ENCODE measurements around the gene LRRC8C.

Gene LRRC8C

DNA sequence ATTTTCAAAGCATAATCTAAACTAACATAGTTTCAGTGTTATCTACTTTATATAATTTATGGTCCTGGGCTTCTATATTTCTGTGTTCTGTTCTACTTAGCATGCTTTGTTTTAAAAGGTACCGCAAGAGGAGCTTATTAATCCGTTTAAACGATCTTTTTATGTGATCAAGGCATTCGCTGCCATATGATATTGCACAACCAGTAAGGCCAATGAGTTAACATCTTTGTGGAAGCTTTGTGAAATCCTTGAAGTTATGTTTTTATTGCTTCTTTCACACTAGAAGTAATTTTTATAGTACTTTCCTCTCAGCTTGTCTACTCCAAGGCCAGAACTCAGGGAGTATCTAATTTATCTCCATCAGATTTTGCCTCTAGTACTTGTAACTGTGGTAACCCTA, 8.9 kb downstream of the LRRC8C start:
- Histone ChIP-seq H3K9me2 (ENCODE audit: low read depth, low read length) (no peaks in the 10 kb centered on the region), H3K4me1 (ENCODE audit: insufficient read depth, low read length, severe bottlenecking) (no peaks in the 10 kb centered on the region), H2AFZ (ENCODE audit: low read length) (no peak overlapping the region), H3K27me3 (ENCODE audit: insufficient read depth, low read length) (no peaks in the 10 kb centered on the region), H3K9ac (ENCODE audit: low read length) (no peak overlapping the region), H3K27ac (ENCODE audit: low read depth, low read length, poor library complexity, severe bottlenecking) (no peak overlapping the region), H3K4me3 (ENCODE audit: low read depth, low read length, poor library complexity, severe bottlenecking) (no peak overlapping the region), H3F3A (ENCODE audit: insufficient read depth, low read length) (no peaks in the 10 kb centered on the region), H4K20me1 (ENCODE audit: insufficient read depth, low read length) (no peaks in the 10 kb centered on the region), H3K4me2 (ENCODE audit: low read length) (no peak overlapping the region), H3K9me3 (ENCODE audit: low read length) (0 out of 2 replicates have a peak, but pooled peaks cover 2% of the 10 kb centered on the region), H3K79me2 (ENCODE audit: insufficient read depth, low read length) (peaks cover 8% of the 10 kb centered on the region; the same call in 1 of the 2 replicates), H3K36me3 (ENCODE audit: insufficient read depth, low read length) (no peaks in the 10 kb centered on the region)
- TF ChIP-seq, protein P1, sequence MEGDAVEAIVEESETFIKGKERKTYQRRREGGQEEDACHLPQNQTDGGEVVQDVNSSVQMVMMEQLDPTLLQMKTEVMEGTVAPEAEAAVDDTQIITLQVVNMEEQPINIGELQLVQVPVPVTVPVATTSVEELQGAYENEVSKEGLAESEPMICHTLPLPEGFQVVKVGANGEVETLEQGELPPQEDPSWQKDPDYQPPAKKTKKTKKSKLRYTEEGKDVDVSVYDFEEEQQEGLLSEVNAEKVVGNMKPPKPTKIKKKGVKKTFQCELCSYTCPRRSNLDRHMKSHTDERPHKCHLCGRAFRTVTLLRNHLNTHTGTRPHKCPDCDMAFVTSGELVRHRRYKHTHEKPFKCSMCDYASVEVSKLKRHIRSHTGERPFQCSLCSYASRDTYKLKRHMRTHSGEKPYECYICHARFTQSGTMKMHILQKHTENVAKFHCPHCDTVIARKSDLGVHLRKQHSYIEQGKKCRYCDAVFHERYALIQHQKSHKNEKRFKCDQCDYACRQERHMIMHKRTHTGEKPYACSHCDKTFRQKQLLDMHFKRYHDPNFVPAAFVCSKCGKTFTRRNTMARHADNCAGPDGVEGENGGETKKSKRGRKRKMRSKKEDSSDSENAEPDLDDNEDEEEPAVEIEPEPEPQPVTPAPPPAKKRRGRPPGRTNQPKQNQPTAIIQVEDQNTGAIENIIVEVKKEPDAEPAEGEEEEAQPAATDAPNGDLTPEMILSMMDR (IDR thresholded peaks at IDR 0.05; ENCODE audit: low read length) = no peak
- no peak for TF ChIP-seq EZH2 (IDR thresholded peaks at IDR 0.05; ENCODE audit: borderline replicate concordance, low read length)

DNA sequence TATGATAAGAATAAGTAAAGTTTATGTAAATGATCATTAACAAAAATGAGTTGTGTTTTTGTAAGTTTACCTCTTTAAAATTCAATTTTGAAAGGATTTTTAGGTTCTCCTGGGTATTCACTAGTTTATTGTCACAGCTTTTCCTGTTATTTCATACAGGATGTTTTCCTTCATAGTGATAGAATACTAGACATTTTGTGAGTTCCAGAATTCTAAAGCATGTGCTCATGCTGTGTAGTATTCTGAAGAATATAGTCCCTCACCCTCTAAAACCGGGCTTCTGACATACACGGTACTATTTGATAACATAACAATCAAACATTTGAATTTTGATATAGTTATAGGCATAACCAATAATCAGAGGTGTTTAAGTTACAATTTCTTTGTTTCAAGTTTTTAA, 10.7 kb downstream of the LRRC8C start:
- Histone ChIP-seq H3K27ac (ENCODE audit: low read depth, low read length, poor library complexity, severe bottlenecking) (no peak overlapping the region), H3K79me2 (ENCODE audit: insufficient read depth, low read length) (peaks cover 8% of the 10 kb centered on the region; the same call in 1 of the 2 replicates), H2AFZ (ENCODE audit: low read length) (no peak overlapping the region), H3F3A (ENCODE audit: insufficient read depth, low read length) (no peaks in the 10 kb centered on the region), H3K9ac (ENCODE audit: low read length) (no peak overlapping the region), H3K9me3 (ENCODE audit: low read length) (0 out of 2 replicates have a peak, but pooled peaks cover 2% of the 10 kb centered on the region), H3K4me3 (ENCODE audit: low read depth, low read length, poor library complexity, severe bottlenecking) (no peak overlapping the region), H3K27me3 (ENCODE audit: insufficient read depth, low read length) (no peaks in the 10 kb centered on the region), H3K9me2 (ENCODE audit: low read depth, low read length) (no peaks in the 10 kb centered on the region), H4K20me1 (ENCODE audit: insufficient read depth, low read length) (no peaks in the 10 kb centered on the region), H3K4me1 (ENCODE audit: insufficient read depth, low read length, severe bottlenecking) (no peaks in the 10 kb centered on the region), H3K4me2 (ENCODE audit: low read length) (no peak overlapping the region), H3K36me3 (ENCODE audit: insufficient read depth, low read length) (no peaks in the 10 kb centered on the region)
- TF ChIP-seq, protein P1 (IDR thresholded peaks at IDR 0.05; ENCODE audit: low read length) = no peak
- TF ChIP-seq EZH2 (IDR thresholded peaks at IDR 0.05; ENCODE audit: borderline replicate concordance, low read length) = no peak

DNA sequence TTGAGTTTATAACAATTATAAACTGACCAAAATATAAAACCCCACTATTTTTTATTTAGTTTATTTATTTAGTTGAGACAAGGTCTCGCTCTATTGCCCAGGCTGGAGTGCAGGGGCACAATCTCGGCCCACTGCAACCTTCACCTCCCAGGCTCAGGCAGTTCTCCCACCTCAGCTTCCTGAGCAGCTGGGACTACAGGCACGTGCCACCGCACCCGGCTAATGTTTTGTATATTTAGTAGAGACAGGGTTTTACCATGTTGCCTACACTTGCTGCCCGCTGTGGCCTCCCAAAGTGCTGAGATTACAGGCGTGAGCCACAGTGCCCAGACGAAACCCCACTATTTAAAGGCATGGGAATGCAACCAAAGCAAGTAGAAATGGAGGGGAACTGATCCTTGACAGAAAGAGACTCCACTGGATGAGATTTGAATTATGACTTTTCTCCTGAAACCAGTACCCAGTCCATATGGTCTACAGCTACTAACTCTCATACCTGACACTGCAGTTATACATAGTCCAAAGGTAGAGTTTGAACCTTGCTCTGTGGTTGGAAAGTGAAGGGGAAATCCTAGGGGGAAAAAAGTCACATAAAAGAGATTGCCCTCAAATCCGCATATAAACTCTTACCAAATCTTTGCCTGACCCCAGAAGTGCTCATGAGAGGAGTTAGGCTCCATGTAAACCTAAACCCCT, 11.3 kb downstream of the LRRC8C start:
- H3K4me1 ChIP-seq (ENCODE audit: insufficient read depth, low read length, severe bottlenecking) = peaks cover under 1% of the 10 kb centered on the region
- TF ChIP-seq, protein P1 (IDR thresholded peaks at IDR 0.05; ENCODE audit: low read length) = no peak
- TF ChIP-seq EZH2 (IDR thresholded peaks at IDR 0.05; ENCODE audit: borderline replicate concordance, low read length) = no peak
- H3K9ac ChIP-seq (ENCODE audit: low read length) = no peak overlapping the region
- no peak overlapping the region for H2AFZ ChIP-seq (ENCODE audit: low read length)
- H3K36me3 ChIP-seq (ENCODE audit: insufficient read depth, low read length) = no peaks in the 10 kb centered on the region
- H3K27me3 ChIP-seq (ENCODE audit: insufficient read depth, low read length) = no peaks in the 10 kb centered on the region
- H3K79me2 ChIP-seq (ENCODE audit: insufficient read depth, low read length) = peaks cover 8% of the 10 kb centered on the region; the same call in 1 of the 2 replicates
- no peaks in the 10 kb centered on the region for H3K9me2 ChIP-seq (ENCODE audit: low read depth, low read length)
- no peak overlapping the region for H3K4me3 ChIP-seq (ENCODE audit: low read depth, low read length, poor library complexity, severe bottlenecking)
- H4K20me1 ChIP-seq (ENCODE audit: insufficient read depth, low read length) = no peaks in the 10 kb centered on the region
- no peak overlapping the region for H3K27ac ChIP-seq (ENCODE audit: low read depth, low read length, poor library complexity, severe bottlenecking)
- no peaks in the 10 kb centered on the region for H3F3A ChIP-seq (ENCODE audit: insufficient read depth, low read length)
- no peak overlapping the region for H3K4me2 ChIP-seq (ENCODE audit: low read length)
- 0 out of 2 replicates have a peak, but pooled peaks cover 2% of the 10 kb centered on the region for H3K9me3 ChIP-seq (ENCODE audit: low read length)

All from OCI-LY1 (cell line).